Measurements from ENCODE around the gene SOX15.

Gene SOX15

DNA sequence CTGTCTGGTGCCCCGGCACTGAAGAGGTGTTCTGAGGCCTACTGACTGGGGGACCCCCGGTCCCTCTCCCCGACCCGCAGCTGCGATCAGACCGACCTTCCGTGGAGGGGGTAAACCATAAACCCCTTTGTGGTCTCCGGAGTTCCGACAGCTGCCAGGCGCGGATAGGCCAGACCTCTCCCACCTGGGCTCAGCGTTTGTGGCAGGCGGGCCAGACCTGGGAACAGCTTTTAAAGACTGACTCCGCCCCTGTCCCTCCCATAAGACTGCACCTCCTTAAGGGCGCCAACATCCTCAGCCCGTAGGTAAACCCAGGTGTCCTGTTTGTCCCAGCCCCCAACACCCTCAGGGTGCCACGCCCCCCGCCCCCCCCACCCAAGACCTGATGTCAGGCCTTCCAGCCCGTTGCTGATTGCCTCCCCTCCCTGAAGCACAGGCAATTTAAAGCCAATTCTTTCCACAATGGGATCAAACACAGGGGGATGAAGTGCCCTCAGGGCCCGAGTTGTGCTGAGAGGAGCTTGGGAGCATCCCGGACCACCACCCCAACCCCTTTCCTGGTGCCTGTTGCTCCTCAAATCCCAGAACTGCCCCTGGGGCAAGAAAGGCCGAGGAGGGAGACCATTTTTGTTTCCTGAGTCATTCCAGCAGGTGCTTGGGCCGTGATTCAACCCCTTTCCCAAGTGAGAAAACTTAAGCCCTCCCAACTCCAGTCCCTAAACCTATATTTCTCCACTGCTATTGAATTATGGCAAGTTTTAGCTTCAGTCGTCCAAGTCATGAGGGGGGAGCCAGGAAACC lies at the start of gene SOX15:
TSS of gene SOX15 (minus strand) at position 204 of the 801 bp plus-strand sequence. CDS start 418 bp downstream, outside the sequence.
- Histone ChIP-seq H3K27ac (ENCODE audit: low read length) (no peak within 1 kb of the TSS), H3K36me3 (ENCODE audit: control insufficient read depth in 1 of 2, insufficient read depth in 2 of 2, low read length in 2 of 2) (peaks cover 43 to 52% of the 10 kb centered on the region in 2 donors), H3K4me1 (ENCODE audit: control insufficient read depth in 1 of 2, insufficient read depth in 2 of 2, low read length in 2 of 2) (peaks cover 0 to 26% of the 10 kb centered on the region in 2 donors), H3K27me3 (ENCODE audit: low read depth, low read length) (no peaks in the 10 kb centered on the region), H3K9me3 (ENCODE audit: control insufficient read depth in 1 of 2, low read length in 2 of 2) (no peaks in the 10 kb centered on the region), H3K4me3 (ENCODE audit: low read depth in 1 of 2, low read length in 2 of 2) (peak within 1 kb of the TSS; percentile 37 to 71)

DNA sequence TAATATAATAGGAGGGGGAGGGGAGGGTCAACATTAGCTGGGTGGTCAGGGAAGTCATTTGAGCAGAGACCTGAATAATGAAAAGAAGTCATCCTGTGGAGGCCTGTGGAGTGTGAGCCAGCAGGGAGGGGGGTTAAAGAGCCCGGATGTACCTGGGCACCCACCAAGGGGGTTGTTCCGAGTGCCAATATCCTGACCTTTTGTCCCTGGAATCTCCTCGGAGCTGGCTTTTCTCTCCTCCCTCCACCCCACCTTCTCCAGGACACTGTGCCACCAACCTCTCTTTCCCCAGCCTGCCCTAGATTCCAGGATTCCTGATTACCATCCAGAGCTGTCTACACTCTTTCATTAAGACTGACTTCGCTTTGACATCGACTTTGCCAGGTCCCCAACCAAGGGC lies 46.3 kb upstream of the SOX15 start:
- H3K27ac ChIP-seq (ENCODE audit: low read length): no peak overlapping the region
- H3K9me3 ChIP-seq (ENCODE audit: control insufficient read depth in 1 of 2, low read length in 2 of 2): no peaks in the 10 kb centered on the region
- no peak overlapping the region for H3K4me3 ChIP-seq (ENCODE audit: low read depth in 1 of 2, low read length in 2 of 2)
- no peaks in the 10 kb centered on the region for H3K27me3 ChIP-seq (ENCODE audit: low read depth, low read length)
- no peaks in the 10 kb centered on the region for H3K4me1 ChIP-seq (ENCODE audit: control insufficient read depth in 1 of 2, insufficient read depth in 2 of 2, low read length in 2 of 2)
- H3K36me3 ChIP-seq (ENCODE audit: control insufficient read depth in 1 of 2, insufficient read depth in 2 of 2, low read length in 2 of 2): no peaks in the 10 kb centered on the region

DNA sequence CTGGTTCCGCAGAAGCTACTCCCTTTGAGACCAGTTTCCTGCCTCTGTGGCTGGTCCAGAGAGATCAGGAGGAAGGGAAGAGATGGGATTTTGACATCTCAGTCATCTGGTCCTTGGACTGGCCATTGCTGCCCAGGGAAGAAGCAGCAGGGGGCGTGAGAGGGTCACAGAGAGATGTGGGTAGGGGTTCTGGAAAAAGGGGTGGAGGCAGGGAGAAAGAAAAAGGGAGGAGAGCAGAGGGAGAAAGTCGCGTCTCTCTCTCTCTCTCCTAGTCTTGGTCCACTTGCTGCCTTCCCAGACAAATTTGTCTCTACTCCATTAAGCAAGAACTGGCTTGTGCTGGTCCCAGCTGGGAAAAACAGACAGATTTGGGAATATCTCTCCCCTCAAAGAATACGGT lies 44.5 kb upstream of the SOX15 start:
- Histone ChIP-seq H3K27ac (ENCODE audit: low read length) (no peak overlapping the region), H3K27me3 (ENCODE audit: low read depth, low read length) (no peaks in the 10 kb centered on the region), H3K36me3 (ENCODE audit: control insufficient read depth in 1 of 2, insufficient read depth in 2 of 2, low read length in 2 of 2) (no peaks in the 10 kb centered on the region), H3K9me3 (ENCODE audit: control insufficient read depth in 1 of 2, low read length in 2 of 2) (no peaks in the 10 kb centered on the region), H3K4me3 (ENCODE audit: low read depth in 1 of 2, low read length in 2 of 2) (no peak overlapping the region), H3K4me1 (ENCODE audit: control insufficient read depth in 1 of 2, insufficient read depth in 2 of 2, low read length in 2 of 2) (no peaks in the 10 kb centered on the region)

DNA sequence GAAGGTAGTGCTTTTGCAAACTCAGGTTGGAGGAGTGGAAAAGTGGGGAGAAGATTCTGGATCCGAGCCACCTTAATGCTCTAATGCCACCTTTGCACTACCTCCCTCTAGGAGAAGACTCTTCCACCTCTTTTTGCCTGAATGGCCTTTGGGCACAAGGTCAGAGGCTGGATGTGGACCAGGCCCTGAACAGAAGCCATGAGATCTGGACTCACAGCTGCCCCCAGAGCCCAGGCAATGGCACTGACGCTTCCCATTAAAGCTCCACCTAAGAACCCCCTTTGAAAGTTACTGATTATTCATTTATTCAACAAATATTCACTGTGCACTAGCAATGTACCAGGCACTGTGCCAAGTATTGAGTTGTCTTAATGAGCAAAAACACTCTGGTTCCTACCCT lies 43.2 kb upstream of the SOX15 start:
- no peaks in the 10 kb centered on the region for H3K9me3 ChIP-seq (ENCODE audit: control insufficient read depth in 1 of 2, low read length in 2 of 2)
- no peaks in the 10 kb centered on the region for H3K27me3 ChIP-seq (ENCODE audit: low read depth, low read length)
- no peak overlapping the region for H3K4me3 ChIP-seq (ENCODE audit: low read depth in 1 of 2, low read length in 2 of 2)
- H3K27ac ChIP-seq (ENCODE audit: low read length): no peak overlapping the region
- H3K36me3 ChIP-seq (ENCODE audit: control insufficient read depth in 1 of 2, insufficient read depth in 2 of 2, low read length in 2 of 2): no peaks in the 10 kb centered on the region
- no peaks in the 10 kb centered on the region for H3K4me1 ChIP-seq (ENCODE audit: control insufficient read depth in 1 of 2, insufficient read depth in 2 of 2, low read length in 2 of 2)

DNA sequence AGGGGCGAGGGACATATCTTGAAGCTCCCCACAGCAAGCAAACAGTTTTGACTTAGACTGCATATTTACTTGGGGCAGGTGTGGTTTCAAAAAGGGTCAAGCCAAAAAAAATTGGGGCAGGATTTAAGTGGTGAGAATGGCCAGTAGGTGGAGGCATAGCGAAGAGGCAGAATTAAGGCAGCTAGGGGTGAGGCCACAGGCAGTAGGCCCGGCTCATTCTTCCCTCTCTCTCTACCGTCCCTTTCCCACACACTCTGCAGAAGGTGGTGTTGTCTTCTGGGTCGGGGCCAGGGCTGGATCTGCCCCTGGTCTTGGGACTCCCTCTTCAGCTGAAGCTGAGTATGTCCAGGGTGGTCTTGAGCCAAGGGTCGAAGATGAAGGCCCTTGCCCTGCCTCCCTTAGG lies 42.6 kb upstream of the SOX15 start:
- no peaks in the 10 kb centered on the region for H3K27me3 ChIP-seq (ENCODE audit: low read depth, low read length)
- no peaks in the 10 kb centered on the region for H3K36me3 ChIP-seq (ENCODE audit: control insufficient read depth in 1 of 2, insufficient read depth in 2 of 2, low read length in 2 of 2)
- no peaks in the 10 kb centered on the region for H3K4me1 ChIP-seq (ENCODE audit: control insufficient read depth in 1 of 2, insufficient read depth in 2 of 2, low read length in 2 of 2)
- no peak overlapping the region for H3K27ac ChIP-seq (ENCODE audit: low read length)
- H3K4me3 ChIP-seq (ENCODE audit: low read depth in 1 of 2, low read length in 2 of 2): no peak overlapping the region
- no peaks in the 10 kb centered on the region for H3K9me3 ChIP-seq (ENCODE audit: control insufficient read depth in 1 of 2, low read length in 2 of 2)

DNA sequence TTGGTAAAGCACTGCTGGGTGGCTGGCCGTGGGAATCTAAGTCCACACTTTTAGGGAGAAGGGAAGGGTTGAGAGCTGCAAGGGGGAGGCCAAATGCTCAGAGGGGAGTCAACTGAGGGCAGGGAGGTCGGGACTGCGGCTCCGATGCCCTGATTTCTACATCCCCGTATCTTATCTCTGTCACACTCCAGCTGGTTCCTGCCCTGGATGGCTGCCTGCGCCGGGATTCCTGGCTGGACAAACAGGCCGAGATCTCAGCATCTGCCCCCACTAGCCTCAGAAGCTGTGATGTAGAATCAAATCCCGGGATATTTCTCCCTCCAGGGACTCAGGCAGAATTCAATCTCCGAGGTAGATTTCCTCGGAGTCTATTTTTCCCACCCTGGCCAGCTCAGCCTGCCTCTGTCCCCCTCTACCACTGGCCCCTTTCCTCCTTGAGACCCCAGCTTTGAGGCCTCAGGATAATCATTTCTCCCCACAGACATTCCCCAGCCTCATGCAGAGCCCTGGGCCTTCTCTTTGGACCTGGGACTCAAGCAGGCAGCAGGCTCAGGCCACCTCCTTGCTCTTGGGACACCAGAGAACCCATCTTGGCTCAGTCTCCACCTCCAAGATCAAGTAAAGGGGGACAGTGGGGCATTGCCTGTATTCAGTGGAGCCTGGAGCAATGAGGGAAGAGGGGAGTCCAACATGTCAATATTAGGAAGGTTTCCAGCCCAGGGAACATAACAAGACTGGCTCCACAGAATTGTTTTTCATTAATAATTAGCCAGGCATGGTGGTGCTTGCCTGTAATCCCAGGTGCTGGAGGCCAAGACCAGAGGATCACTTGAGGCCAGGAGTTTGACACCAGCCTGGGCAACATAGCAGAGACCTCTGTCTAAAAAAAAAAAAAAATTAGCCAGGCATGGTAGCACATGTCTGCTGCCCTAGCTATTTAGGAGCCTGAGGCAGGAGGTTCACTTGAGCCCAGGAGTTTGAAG lies 41.8 kb upstream of the SOX15 start:
- H3K27ac ChIP-seq (ENCODE audit: low read length): no peak overlapping the region
- H3K4me1 ChIP-seq (ENCODE audit: control insufficient read depth in 1 of 2, insufficient read depth in 2 of 2, low read length in 2 of 2): peaks cover 4% of the 10 kb centered on the region in 2 donors
- no peaks in the 10 kb centered on the region for H3K27me3 ChIP-seq (ENCODE audit: low read depth, low read length)
- no peaks in the 10 kb centered on the region for H3K36me3 ChIP-seq (ENCODE audit: control insufficient read depth in 1 of 2, insufficient read depth in 2 of 2, low read length in 2 of 2)
- no peak overlapping the region for H3K4me3 ChIP-seq (ENCODE audit: low read depth in 1 of 2, low read length in 2 of 2)
- H3K9me3 ChIP-seq (ENCODE audit: control insufficient read depth in 1 of 2, low read length in 2 of 2): no peaks in the 10 kb centered on the region

DNA sequence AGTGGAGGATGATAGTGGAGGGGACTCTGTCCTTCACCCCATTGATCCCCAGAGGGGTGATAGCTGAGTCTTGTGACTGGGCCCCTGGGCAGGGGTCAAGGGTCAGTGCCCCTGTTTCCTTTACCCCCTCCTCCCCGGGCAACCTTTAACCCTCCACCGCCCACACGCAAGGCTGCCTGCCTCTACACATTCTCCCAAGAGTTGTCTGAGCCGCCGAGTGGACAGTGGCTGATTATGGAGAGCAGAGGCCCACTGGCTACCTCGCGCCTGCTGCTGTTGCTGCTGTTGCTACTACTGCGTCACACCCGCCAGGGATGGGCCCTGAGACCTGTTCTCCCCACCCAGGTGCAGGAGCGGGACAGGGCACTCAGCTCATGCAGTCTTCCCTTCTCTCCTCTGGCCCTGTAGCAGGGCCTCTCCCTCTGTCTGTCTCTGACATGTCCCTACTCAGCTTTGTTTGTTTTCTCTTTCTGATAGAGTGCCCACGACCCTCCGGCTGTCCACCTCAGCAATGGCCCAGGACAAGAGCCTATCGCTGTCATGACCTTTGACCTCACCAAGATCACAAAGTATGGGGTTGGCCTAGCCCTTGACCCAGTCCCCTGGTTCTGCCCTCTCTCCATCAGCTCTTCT lies 40.2 kb upstream of the SOX15 start, which contains the start of gene SHBG:
TSS of gene SHBG (plus strand) at position 197 of the 633 bp plus-strand sequence. CDS start at position 235, 38 bp downstream.
- H3K36me3 ChIP-seq (ENCODE audit: control insufficient read depth in 1 of 2, insufficient read depth in 2 of 2, low read length in 2 of 2): no peaks in the 10 kb centered on the region
- H3K9me3 ChIP-seq (ENCODE audit: control insufficient read depth in 1 of 2, low read length in 2 of 2): no peaks in the 10 kb centered on the region
- no peak within 1 kb of the TSS for H3K4me3 ChIP-seq (ENCODE audit: low read depth in 1 of 2, low read length in 2 of 2)
- H3K4me1 ChIP-seq (ENCODE audit: control insufficient read depth in 1 of 2, insufficient read depth in 2 of 2, low read length in 2 of 2): peaks cover 5 to 10% of the 10 kb centered on the region in 2 donors
- no peak within 1 kb of the TSS for H3K27ac ChIP-seq (ENCODE audit: low read length)
- H3K27me3 ChIP-seq (ENCODE audit: low read depth, low read length): no peaks in the 10 kb centered on the region

DNA sequence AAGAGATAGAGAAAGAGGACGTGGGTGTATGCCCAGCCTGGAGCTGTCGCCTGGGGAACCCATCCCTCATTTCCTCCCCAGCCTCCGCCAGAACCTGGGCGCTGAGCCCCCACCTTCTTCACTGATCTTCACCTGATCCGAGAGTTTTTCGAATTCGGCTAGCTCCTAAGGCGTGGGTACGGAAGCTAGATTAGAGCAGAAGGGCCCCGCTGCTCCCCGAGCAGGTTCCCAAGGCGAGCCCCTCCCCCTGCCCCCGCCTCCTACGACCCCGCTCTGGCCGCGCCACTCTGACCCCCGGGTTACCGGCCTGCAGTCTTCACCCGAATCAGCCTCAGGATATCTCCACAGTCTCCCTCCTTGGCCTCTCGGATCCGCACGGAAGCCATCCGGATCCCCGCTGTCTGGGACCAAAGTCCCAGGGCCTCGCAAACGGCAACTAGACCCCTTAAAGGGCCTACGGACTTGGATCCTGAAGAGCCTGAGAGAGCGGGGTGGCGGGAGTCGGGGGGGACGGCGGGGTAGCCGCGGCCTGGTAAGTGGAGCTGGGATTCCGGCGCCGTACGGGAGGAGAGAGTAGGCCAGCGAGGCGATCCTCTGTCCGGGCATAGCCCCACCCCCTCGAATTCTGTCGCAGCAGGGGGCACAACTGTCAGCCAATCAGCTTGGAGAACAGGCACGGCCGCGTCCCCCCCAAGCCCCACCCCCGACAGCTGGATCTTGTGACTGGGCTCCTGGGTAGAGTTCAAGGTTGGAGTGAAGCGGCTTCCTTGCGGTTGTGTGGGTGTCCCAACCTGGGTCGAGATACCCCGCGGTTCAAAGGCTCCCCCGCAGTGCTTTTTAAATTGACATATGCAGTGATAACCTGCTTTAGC lies 37.6 kb upstream of the SOX15 start, which contains the start of gene SAT2:
TSS of gene SAT2 (minus strand) at position 572 of the 872 bp plus-strand sequence. CDS start at position 386, 186 bp downstream.
- no peaks in the 10 kb centered on the region for H3K9me3 ChIP-seq (ENCODE audit: control insufficient read depth in 1 of 2, low read length in 2 of 2)

DNA sequence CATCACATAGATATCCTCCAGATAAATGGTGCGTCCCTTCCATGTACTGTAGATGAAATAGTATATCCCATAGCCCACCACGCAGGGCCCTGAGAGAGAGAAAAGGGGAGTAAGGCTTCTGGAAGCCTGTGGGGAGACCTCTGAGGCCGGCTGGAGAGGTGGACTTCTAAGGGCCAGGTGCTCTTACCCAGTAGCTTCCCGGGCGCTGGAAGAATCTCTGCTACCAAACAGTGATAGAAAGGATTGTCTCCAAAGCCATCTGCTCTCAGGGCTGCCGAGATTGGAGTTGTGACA lies 37.0 kb upstream of the SOX15 start:
- Histone ChIP-seq H3K27ac (ENCODE audit: low read length) (peak overlapping the region; percentile 95), H3K9me3 (ENCODE audit: control insufficient read depth in 1 of 2, low read length in 2 of 2) (no peaks in the 10 kb centered on the region), H3K4me1 (ENCODE audit: control insufficient read depth in 1 of 2, insufficient read depth in 2 of 2, low read length in 2 of 2) (peaks cover 5 to 10% of the 10 kb centered on the region in 2 donors), H3K36me3 (ENCODE audit: control insufficient read depth in 1 of 2, insufficient read depth in 2 of 2, low read length in 2 of 2) (no peaks in the 10 kb centered on the region), H3K27me3 (ENCODE audit: low read depth, low read length) (no peaks in the 10 kb centered on the region), H3K4me3 (ENCODE audit: low read depth in 1 of 2, low read length in 2 of 2) (peak overlapping the region; percentile 77 to 89)

More for the DNA sequence above, 37.6 kb upstream of the SOX15 start, which contains the start of gene SAT2:
- Histone ChIP-seq H3K4me1 (ENCODE audit: control insufficient read depth in 1 of 2, insufficient read depth in 2 of 2, low read length in 2 of 2) (peaks cover 5 to 10% of the 10 kb centered on the region in 2 donors), H3K36me3 (ENCODE audit: control insufficient read depth in 1 of 2, insufficient read depth in 2 of 2, low read length in 2 of 2) (no peaks in the 10 kb centered on the region), H3K27ac (ENCODE audit: low read length) (peak within 1 kb of the TSS; percentile 95), H3K4me3 (ENCODE audit: low read depth in 1 of 2, low read length in 2 of 2) (peak within 1 kb of the TSS; percentile 77 to 89), H3K27me3 (ENCODE audit: low read depth, low read length) (no peaks in the 10 kb centered on the region)

DNA sequence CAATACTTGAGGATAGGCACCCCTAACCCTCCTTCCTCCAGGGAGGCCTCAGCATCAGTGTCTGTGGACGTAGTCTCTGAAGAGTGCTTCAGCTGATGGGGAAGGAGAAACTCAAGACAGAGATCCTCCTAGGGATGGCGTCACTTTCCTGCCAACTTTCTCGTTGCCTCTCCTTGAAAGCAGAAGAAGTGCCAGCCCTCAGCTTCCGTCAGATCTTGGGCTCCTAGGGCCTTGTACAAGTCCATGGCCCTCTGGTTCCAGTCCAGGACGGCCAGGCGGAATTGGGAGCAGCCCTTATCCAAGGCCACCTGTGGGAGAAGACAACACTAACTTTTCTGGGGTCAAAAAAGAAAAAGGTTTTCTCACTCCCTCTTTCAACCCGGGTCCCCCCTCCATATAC lies 36.4 kb upstream of the SOX15 start:
- no peaks in the 10 kb centered on the region for H3K36me3 ChIP-seq (ENCODE audit: control insufficient read depth in 1 of 2, insufficient read depth in 2 of 2, low read length in 2 of 2)
- H3K27me3 ChIP-seq (ENCODE audit: low read depth, low read length): no peaks in the 10 kb centered on the region
- peak overlapping the region; percentile 77 to 89 for H3K4me3 ChIP-seq (ENCODE audit: low read depth in 1 of 2, low read length in 2 of 2)
- H3K27ac ChIP-seq (ENCODE audit: low read length): no peak overlapping the region
- H3K4me1 ChIP-seq (ENCODE audit: control insufficient read depth in 1 of 2, insufficient read depth in 2 of 2, low read length in 2 of 2): peaks cover 5 to 10% of the 10 kb centered on the region in 2 donors
- H3K9me3 ChIP-seq (ENCODE audit: control insufficient read depth in 1 of 2, low read length in 2 of 2): no peaks in the 10 kb centered on the region

All from muscle layer of duodenum (tissue), 2 donors.